ENCODE measurements around the gene RPRML.

Gene RPRML

GRCh38 chr17:46944931-46945330 lies 34.1 kb downstream of the RPRML start:
- DNase-seq (ENCODE audit: low read depth in 2 of 2) = no peak

- no peak for DNase-seq (ENCODE audit: low read depth in 2 of 2)
Measured at GRCh38 chr17:46943501-46944393, 35.3 kb downstream of the RPRML start.

GRCh38 chr17:46943218-46943500 lies 35.9 kb downstream of the RPRML start:
- no peak for DNase-seq (ENCODE audit: low read depth in 2 of 2)

GRCh38 chr17:46942441-46943217 lies 36.4 kb downstream of the RPRML start:
- DNase-seq (ENCODE audit: low read depth in 2 of 2) = peak in 1 of 2 donors; percentile 22

- DNase-seq (ENCODE audit: low read depth in 2 of 2) = peak in 1 of 2 donors; percentile 42
Measured at GRCh38 chr17:46940692-46941404, 38.2 kb downstream of the RPRML start.

GRCh38 chr17:46935658-46936266 lies 43.3 kb downstream of the RPRML start:
- no peak for DNase-seq (ENCODE audit: low read depth in 2 of 2)

- DNase-seq (ENCODE audit: low read depth in 2 of 2) = no peak
Measured at GRCh38 chr17:46931596-46931995, 47.5 kb downstream of the RPRML start.

- no peak for DNase-seq (ENCODE audit: low read depth in 2 of 2)
Measured at GRCh38 chr17:46930051-46930450, 49.0 kb downstream of the RPRML start.

GRCh38 chr17:46929413-46929812 lies 49.6 kb downstream of the RPRML start:
- no peak for DNase-seq (ENCODE audit: low read depth in 2 of 2)

- DNase-seq (ENCODE audit: low read depth in 2 of 2) = no peak
Measured at GRCh38 chr17:46928467-46929261, 50.4 kb downstream of the RPRML start.

All from stimulated activated CD8-positive, alpha-beta memory T cell treated with anti-CD3 and anti-CD28 coated beads, Interleukin-2, amount 100 ng/mL, for 1 hour (primary cell).